Mammary epithelial cell (primary cell): ENCODE data around the gene TESK2.

Experiments used
- EZH2 ChIP-seq: IDR thresholded peaks from 2 replicates; pipeline ENCODE4 v1.6.1; 2012; ENCODE audit warnings: low read length, inconsistent platforms, borderline replicate concordance
- TF ChIP-seq, protein P1 (sequence below), 2 donors: IDR thresholded peaks in 1 of 2; conservative IDR thresholded peaks in 1 of 2; 2 replicates each; pipeline ENCODE4 v1.5.1; 2011 to 2012; ENCODE audit warnings: inconsistent platforms in 2 of 2, low read length in 2 of 2, mild to moderate bottlenecking in 2 of 2, control low read depth in 1 of 2, low read depth in 1 of 2; ENCODE audit not compliant: insufficient read depth in 1 of 2; ENCODE audit errors: extremely low read depth in 1 of 2

DNA sequence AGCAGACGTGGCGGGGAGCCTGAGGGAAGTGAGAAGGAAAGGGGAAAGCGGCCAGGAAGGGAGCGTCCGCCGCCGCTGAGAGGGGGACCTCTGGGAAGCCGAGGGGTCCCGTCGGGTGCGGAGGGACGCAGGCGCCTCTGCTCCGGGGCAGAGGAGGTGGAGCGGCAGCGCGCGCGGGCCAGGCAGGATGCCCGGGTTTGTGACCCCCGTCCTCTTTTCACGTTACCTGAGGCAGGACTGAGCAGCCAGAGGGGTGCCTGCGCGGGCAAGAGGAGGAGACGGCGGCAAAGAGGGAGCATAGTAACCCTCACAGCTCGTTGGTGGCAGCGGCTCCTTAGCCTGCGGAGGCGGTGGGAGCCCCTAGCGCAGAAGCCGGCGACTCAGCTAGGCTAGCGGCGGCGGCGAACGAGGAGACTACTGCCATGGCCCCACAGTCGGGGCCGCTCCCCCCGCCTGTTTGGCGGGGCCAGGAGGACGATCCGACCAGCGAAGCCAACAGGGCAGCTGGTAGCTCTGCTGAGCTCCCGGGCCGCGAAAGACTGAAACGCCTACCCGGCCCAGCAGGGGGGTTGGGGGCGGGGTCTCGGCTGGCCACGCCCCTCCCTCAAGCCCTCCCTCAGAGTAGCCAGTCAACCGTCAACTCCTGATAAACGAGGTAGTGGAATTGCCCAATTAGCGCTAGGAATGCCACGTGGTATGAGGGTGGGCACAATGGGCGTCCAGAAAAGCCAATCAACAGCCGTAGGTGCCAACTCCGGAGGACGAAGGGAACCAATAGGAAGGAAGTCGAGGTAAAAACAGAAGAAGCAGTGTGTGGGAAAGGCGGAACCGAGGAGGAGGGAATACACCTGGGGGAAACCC lies at the start of gene TESK2:
- TF ChIP-seq, protein P1, sequence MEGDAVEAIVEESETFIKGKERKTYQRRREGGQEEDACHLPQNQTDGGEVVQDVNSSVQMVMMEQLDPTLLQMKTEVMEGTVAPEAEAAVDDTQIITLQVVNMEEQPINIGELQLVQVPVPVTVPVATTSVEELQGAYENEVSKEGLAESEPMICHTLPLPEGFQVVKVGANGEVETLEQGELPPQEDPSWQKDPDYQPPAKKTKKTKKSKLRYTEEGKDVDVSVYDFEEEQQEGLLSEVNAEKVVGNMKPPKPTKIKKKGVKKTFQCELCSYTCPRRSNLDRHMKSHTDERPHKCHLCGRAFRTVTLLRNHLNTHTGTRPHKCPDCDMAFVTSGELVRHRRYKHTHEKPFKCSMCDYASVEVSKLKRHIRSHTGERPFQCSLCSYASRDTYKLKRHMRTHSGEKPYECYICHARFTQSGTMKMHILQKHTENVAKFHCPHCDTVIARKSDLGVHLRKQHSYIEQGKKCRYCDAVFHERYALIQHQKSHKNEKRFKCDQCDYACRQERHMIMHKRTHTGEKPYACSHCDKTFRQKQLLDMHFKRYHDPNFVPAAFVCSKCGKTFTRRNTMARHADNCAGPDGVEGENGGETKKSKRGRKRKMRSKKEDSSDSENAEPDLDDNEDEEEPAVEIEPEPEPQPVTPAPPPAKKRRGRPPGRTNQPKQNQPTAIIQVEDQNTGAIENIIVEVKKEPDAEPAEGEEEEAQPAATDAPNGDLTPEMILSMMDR (conservative IDR thresholded peaks at IDR 0.05 in 1 of 2, IDR thresholded peaks at IDR 0.05 in 1 of 2; ENCODE audit: extremely low read depth in 1 of 2, insufficient read depth in 1 of 2, low read depth in 1 of 2, low read length in 2 of 2) = no peak
- no peak for TF ChIP-seq EZH2
